Midbrain (tissue), 1 donor: ENCODE data around the gene ZXDC.
A peak's percentile ranks its signal among the peaks of the same experiment; 100 is the strongest.

Experiments
- DNase-seq: peaks from one replicate; lab custom pipeline; 2025; lab: John Stamatoyannopoulos, UW

ZXDC gene

GRCh38 chr3:126488886-126489569 lies 13.3 kb upstream of the ZXDC start:
- no peak for DNase-seq

DNA sequence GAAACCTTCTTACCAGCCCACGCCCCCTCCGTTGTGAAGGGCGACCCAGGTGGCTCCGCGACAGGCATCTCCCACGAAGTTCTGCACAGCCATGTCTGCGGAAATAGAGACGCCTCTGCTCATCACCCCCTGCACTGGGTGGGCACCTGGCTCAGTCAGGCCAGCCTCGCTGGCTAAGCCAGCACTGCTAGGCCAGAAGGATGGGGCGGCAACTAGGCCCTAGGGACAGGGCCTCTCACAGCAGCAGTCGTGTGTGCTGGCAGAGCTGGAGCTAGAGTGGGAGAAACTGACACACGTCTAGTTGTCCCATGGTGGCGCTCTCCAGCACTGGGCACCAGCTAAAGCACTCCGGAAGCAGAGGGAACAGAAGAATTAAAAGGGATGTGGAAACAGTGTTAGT lies 12.5 kb upstream of the ZXDC start:
- no peak for DNase-seq

DNA sequence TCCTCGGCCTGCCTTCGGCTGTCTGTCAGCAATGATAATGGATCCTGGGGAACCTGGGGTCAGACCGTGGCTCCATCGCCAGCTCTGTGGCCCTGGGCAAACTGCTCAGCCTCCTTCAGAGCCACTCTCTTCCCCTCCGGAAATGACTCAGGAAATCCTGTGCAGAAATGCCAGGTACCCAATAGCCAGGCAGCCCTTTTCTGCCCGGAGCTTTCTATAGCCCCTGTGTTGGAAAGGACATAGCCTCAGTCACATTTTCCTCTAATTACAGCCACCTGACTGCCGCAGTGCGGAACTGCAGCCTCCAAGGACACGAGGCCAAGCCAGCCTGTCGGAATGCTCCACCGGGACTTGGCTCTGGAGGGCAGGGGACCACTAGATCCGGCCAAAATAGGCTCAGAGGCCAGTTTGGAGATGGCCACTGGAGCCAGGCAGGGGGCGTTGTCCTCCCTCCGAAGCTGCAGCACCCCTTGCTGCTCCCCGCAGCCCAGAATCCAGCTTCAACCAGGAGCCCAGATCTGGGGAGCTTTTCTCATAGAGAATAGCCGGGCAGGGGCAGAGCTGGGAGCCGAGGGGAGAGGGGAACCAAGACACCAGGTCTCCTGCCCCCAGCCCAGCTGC lies 11.6 kb upstream of the ZXDC start:
- peak; percentile 11 for DNase-seq

GRCh38 chr3:126486360-126486847 lies 10.7 kb upstream of the ZXDC start:
- DNase-seq: no peak

DNA sequence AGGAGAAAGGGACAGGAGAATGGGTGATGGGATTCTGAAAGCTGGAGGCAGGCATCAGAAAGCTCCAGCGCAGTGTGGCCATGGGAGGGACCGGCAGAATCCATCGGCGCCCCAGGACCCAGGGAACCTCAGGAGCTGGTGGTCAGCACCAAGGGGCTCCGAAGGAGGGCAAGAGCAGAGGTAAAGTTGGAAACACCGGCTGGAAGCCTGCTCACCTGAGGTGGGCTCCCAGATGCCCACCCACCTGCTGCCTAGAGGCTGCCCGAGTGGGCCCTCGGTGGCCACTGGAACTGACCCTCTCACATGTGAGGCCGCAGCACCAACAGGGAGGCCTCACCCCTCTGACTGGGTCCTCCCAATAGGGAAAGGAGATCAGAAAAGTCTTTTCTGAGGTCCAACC lies 10.3 kb upstream of the ZXDC start:
- DNase-seq: no peak

- DNase-seq: no peak
Observed at GRCh38 chr3:126485176-126485897, 9.6 kb upstream of the ZXDC start.

GRCh38 chr3:126484662-126485061 lies 9.0 kb upstream of the ZXDC start:
- no peak for DNase-seq

GRCh38 chr3:126484148-126484547 lies 8.5 kb upstream of the ZXDC start:
- no peak for DNase-seq

DNA sequence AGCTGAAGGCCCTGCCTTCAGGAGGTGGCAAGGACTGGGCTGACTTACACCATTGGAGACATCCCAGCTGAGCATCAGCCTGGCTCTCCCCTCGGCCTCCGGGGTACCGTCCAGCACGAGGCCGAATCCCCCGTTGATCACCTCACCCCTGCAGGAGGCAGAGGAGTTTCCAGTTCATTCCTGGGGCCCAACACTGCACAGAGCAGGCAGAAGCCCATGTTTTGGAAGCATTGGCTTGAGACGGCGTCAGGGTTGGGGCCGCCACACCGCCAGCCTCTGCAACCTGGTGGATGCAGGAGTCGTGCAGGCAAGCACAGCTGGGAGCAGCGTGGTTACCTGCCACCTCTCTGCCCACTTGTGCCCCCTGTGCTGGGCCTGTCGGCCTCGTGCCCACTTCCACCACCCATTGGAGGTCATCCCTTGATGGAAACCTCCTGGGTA lies 7.7 kb upstream of the ZXDC start:
- no peak for DNase-seq

DNA sequence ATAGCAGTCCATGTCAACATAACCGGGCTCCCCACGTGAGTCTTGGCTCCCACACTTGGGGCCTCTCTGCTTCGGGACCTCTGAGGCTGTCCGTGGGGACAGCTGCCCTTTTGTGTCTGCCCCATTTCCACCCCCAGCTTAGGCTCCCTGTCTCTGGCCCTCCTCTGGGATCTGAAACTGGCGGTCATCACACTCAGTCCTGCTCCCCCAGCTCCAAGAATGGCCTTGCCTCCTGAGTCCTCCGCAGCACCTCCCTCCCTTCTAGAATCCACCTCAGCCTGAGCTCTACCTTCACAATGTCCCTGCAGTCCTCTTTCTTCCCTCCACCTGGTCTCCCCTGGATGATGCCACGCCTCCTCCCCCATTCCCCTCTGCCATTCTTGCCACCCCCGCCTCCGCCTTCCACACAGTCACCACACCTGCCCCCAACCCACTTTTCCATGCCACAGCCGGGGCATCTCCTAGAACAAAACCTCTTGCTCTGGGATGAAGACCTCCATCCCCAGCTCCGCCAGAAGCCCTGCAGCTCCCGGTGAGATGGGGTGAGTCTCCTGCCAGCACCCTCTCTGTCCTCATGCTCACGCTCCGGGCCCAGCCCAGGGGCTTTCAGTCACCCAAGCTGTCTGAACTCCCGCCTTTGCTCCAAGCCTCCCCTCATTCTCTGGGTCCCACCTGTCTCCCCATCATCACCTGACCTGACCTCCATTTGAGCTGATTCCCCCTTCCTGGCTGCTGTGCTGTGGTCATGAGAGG lies 7.0 kb upstream of the ZXDC start:
- DNase-seq: no peak

DNA sequence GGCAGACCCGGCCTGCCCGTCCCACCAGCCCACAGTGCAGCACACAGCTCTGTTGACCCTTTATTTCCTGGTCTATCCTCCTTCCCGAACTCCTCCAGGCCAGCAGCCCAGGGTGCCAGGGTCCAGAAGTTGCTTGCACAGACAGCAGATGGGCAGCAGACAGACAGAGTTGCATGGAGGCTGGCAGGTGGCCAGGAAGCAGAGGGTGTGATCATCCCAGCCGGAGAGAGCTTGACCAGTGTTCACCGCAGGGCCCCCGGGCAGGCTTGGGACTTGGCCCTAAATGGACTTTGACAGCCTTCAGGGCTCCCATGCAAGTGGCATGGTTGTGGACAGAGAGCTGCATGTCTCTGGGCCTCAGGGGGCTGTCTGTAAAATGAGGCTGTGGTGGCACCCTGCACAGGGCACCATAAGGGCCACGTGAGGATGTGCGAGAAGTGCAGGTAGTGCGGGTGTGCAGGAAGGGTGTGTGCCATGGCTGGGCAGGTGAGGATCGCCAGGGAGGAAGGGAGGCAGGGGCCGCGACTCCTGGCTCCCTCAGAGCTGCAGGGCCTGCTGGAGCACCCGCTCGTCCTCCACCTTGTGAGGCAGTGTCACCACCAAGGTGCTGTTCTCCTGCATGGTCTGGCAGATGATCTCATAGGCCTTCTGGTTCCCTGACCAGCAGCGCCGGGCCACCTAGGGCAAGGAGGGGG lies 6.3 kb upstream of the ZXDC start:
- DNase-seq: no peak

- DNase-seq: peak; percentile 8
Observed at GRCh38 chr3:126480861-126481260, 5.2 kb upstream of the ZXDC start.

GRCh38 chr3:126480206-126480605 lies 4.5 kb upstream of the ZXDC start:
- no peak for DNase-seq

- DNase-seq: no peak
Observed at GRCh38 chr3:126479642-126480041, 4.0 kb upstream of the ZXDC start.

DNA sequence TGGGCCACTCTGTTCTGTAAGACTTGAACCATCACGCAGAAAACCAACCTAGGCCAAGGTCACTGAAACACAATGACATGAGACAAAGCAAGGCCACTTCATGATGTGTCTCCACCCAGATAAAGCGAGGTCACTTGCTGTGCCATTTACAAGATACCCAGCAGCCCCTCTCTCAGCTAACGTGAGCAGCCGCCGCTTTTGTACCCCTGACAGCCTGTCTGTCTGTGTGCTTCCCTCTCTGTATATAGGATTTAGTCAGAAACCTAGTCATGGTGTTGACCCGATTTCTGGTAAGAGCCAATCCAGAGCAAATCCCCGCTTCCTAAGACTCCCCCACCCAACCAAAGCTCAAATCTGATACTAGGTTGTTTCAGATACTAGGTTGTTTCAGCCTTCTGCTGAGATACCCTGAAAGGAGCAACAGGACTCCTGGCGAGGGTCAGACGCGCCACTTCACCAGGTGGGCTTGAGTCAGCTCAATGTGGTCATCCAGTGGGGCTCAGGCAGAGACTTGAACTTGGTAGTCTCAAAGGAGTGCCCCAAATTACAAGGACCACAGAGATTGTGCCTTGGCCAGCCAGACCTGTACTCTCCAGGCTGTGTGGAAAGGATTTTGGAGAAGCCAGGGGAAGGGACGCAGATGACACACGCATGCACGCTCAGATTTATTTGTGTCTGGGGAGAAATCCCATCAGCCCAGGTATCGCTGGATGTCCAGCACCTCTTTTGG lies 3.1 kb upstream of the ZXDC start:
- no peak for DNase-seq

GRCh38 chr3:126477061-126477380 lies 1.3 kb upstream of the ZXDC start:
- DNase-seq: no peak

GRCh38 chr3:126476166-126477060 lies 722 bp upstream of the ZXDC start:
- DNase-seq: peak; percentile 83

DNA sequence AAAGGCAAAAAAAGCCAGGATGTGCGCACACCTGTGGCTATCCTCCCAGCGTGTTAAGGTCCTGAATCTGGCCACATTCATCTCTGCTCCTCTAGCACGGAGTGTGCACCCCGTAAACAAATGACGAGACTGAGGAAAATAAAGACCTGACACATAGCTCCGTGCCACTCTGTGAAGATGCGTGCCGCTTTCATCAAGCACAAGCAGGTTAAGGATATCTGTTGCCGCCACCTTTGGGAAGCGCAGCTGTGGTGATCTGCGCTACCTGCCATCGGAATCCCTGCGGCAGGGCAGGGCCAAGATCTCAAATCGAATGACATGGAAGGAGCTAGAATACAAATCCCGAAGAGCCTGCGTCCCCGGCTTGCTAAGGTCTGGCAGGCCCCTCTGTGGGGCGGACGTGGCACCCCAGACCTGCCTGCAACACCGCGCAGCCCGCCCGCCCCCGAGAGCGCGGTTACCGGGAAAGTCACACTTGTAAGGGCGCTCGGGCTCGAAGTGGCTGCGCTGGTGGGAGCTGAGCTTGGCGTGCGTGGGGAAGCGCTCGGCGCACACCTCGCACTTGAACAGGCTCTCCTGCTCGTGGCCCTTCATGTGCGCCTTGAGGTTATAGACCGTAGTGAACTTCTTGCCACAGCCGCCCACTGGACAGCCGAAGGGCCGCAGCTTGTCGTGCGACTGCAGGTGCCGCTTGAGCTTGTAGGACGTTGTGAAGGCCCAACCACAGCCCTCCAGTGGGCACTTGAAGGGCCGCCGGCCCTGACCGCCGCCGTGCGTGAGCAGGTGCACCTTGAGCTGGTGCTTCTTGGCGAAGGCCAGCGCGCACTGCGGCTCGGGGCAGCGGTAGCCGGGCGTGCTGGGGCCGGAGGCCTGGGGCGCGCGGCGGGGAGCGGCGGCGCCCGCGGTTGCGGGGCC lies 936 bp downstream of the ZXDC start:
- DNase-seq: no peak
